Common myeloid progenitor, CD34-positive (primary cell): Measurements from ENCODE around the gene CLN5.
A peak's percentile ranks its signal among the peaks of the same experiment; 100 is the strongest.
"Not testable (repeated sequence)": the region's sequence is repeated elsewhere in the genome, so short reads cannot be mapped to it uniquely, and the experiment has no call there.

Source experiments
- CTCF ChIA-PET: fragments of 350-600 bp; sonication (Branson Sonifier 250); formaldehyde crosslinking; loops from one replicate; lab custom pipeline; 2021; ENCODE audit warnings: antibody characterized with exemption; lab: Charles Lee
- POLR2A ChIA-PET: fragments of 350-600 bp; sonication (Branson Sonifier 250); formaldehyde crosslinking; loops from one replicate; lab custom pipeline; 2021; ENCODE audit warnings: antibody characterized with exemption; lab: Charles Lee
- DNase-seq, 3 donors: peaks; one replicate each; pipeline versions ENCODE4 v3.0.0 to v3.0.0-alpha.2; 2013
- H3K27ac ChIP-seq, 2 experiments: 1 replicate in 1 of 2; 2 replicates in 1 of 2; pipeline ENCODE4 v1.7.0; 2013; ENCODE audit warnings: inconsistent platforms in 2 of 2, low read length in 2 of 2, mild to moderate bottlenecking in 2 of 2, low read depth in 1 of 2, moderate library complexity in 1 of 2; ENCODE audit not compliant: severe bottlenecking in 2 of 2, insufficient read depth in 1 of 2, poor library complexity in 1 of 2
- H3K27me3 ChIP-seq, 5 experiments: replicated peaks in 2 of 5; 1 replicate in 3 of 5; 2 replicates in 2 of 5; pipeline versions ENCODE4 v1.6.1 to v1.7.0; 2013; ENCODE audit warnings: low read length in 4 of 5, mild to moderate bottlenecking in 2 of 5, moderate library complexity in 2 of 5, inconsistent platforms in 1 of 5; ENCODE audit not compliant: insufficient read depth in 5 of 5, control insufficient read depth in 4 of 5
- H3K36me3 ChIP-seq, 4 experiments: 1 replicate in 2 of 4; 2 replicates in 2 of 4; pipeline versions ENCODE4 v1.6.1 to v1.7.0; 2013; ENCODE audit warnings: low read length in 3 of 4, control low read depth in 1 of 4, mild to moderate bottlenecking in 1 of 4; ENCODE audit not compliant: control insufficient read depth in 4 of 4, insufficient read depth in 4 of 4
- H3K4me1 ChIP-seq, 4 experiments: 1 replicate in 3 of 4; 2 replicates in 1 of 4; pipeline versions ENCODE4 v1.6.1 to v1.7.1; 2013; ENCODE audit warnings: low read length in 3 of 4, mild to moderate bottlenecking in 3 of 4, control low read depth in 1 of 4, inconsistent platforms in 1 of 4, moderate library complexity in 1 of 4; ENCODE audit not compliant: control insufficient read depth in 4 of 4, insufficient read depth in 4 of 4; ENCODE audit errors: control extremely low read depth in 1 of 4
- H3K4me3 ChIP-seq, 7 experiments: 1 replicate in 4 of 7; 2 replicates in 3 of 7; pipeline versions ENCODE4 v1.5.1 to v1.7.0; 2013; ENCODE audit warnings: mild to moderate bottlenecking in 7 of 7, low read length in 6 of 7, moderate library complexity in 6 of 7, inconsistent platforms in 2 of 7, low read depth in 2 of 7, control low read depth in 1 of 7; ENCODE audit not compliant: insufficient read depth in 4 of 7, control insufficient read depth in 1 of 7; ENCODE audit errors: extremely low read depth in 1 of 7
- H3K9me3 ChIP-seq, 5 experiments: 1 replicate in 4 of 5; 2 replicates in 1 of 5; pipeline versions ENCODE4 v1.6.1 to v1.7.1; 2013; ENCODE audit warnings: low read length in 4 of 5, mild to moderate bottlenecking in 2 of 5, inconsistent platforms in 1 of 5, low read depth in 1 of 5, moderate library complexity in 1 of 5; ENCODE audit not compliant: control insufficient read depth in 4 of 5, insufficient read depth in 2 of 5; ENCODE audit errors: control extremely low read depth in 1 of 5
- WGBS: methylation state at CpG from one replicate; pipeline ENCODE4 v1.1.5; 2013; ENCODE audit not compliant: insufficient coverage; 5-methylcytosine and 5-hydroxymethylcytosine counted together

CLN5 gene

GRCh38 chr13:77001540-77001939 is 9.7 kb downstream of the CLN5 start:
- Histone ChIP-seq H3K27me3 (no peaks in the 10 kb centered on the region), H3K36me3 (peaks cover 8 to 44% (median 36%) of the 10 kb centered on the region in 4 experiments), H3K9me3 (no peaks in the 10 kb centered on the region), H3K27ac (no peak overlapping the region), H3K4me1 (peaks cover 3 to 26% (median 7%) of the 10 kb centered on the region in 4 experiments), H3K4me3 (no peak overlapping the region)
- ChIA-PET POLR2A (interaction anchor here (0.9 kb wide), 1 partner anchor 10 kb away, joined by 3 read pairs; the partner anchor contains the start of gene CLN5), CTCF (interaction anchor here (0.8 to 3.0 kb wide), 9 partner anchors 9 to 332 kb away, joined by 3 to 20 read pairs (median 7); partner anchors contain the start of gene CLN5)
- DNase-seq, result no peak
- WGBS, result 89% methylated on average over 3 of the region's 4 CpGs

DNA sequence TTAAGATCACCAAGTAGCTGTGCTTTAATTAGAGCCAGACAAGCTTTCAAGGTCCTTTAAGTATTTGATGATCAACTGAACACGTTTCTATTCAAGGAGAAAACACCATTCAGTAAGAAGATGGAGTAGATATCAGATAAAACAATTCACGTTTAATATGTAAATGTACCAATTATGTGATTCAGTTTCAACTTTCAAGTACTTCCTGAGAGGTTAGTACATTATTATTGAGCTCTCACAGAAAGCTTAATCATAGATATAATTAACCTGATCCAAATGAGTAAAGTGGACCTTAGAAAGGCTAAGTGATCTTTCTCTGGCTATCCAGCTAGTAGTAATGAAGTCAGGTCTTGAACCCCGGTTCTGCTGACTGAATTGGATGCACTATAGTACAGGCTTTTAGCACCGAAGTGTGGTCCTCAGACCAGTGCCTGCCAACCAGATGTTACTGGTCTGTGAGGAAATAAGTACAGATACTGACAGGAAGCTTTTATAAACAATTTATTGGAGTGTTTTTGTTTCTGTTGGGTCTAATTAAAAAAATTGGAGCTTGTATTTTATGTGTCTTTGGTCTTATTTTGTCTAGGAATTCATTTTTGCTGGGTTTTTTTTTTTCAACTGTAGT is 10.2 kb downstream of the CLN5 start:
- Histone ChIP-seq H3K36me3 (peaks cover 5 to 49% (median 36%) of the 10 kb centered on the region in 4 experiments), H3K27me3 (no peaks in the 10 kb centered on the region), H3K4me1 (peaks cover 3 to 26% (median 7%) of the 10 kb centered on the region in 4 experiments), H3K9me3 (no peaks in the 10 kb centered on the region), H3K27ac (no peak overlapping the region), H3K4me3 (no peak overlapping the region)
- CTCF ChIA-PET, result interaction anchor here (0.8 to 3.0 kb wide), 9 partner anchors 9 to 333 kb away, joined by 3 to 20 read pairs (median 7); partner anchors contain the start of gene CLN5
- WGBS, result 100% methylated on average over 2 of the region's 4 CpGs
- no peak for DNase-seq
- POLR2A ChIA-PET, result interaction anchor here (0.9 kb wide), 1 partner anchor 10 kb away, joined by 3 read pairs; the partner anchor contains the start of gene CLN5

DNA sequence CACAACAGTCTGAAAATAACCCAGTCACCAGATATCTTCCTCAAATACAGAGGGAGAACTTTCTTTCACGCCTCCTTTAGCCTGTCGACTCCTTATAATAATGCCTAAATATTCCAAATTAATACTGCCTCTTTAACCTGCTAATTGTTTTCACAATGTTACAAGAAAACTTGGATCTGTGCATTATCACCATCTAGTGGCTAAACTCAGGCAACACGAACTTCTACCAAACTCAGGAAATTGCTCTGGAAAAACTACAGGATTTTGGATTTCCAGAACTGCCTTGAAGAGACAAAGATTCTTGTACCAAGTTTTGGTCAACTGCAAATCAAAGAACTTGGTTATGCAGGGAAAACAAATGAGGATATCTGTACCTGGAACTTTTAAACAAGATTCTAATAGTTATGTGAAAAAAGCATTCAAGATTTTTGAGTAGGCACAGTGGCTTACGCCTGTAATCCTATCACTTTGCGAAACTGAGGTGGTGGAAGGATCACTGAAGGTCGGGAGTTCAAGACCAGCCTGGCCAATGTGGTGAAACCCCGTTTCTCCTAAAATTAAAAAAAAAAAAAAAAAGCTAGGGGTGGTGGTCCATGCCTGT is 10.8 kb downstream of the CLN5 start:
- Histone ChIP-seq H3K9me3 (no peaks in the 10 kb centered on the region), H3K27ac (no peak overlapping the region), H3K4me3 (no peak overlapping the region), H3K36me3 (peaks cover 11 to 51% (median 39%) of the 10 kb centered on the region in 4 experiments), H3K27me3 (no peaks in the 10 kb centered on the region), H3K4me1 (peaks cover 3 to 26% (median 7%) of the 10 kb centered on the region in 4 experiments)
- peak in 2 of 3 donors; percentile 45 to 48 for DNase-seq
- ChIA-PET POLR2A (interaction anchor here (0.9 kb wide), 1 partner anchor 11 kb away, joined by 3 read pairs; the partner anchor contains the start of gene CLN5), CTCF (interaction anchor here (0.6 to 3.0 kb wide), 13 partner anchors 9 to 333 kb away, joined by 3 to 20 read pairs (median 5); partner anchors contain the start of gene CLN5)
- 78% methylated on average over 4 of the region's 7 CpGs for WGBS

- DNase-seq, H3K27me3 ChIP-seq, H3K4me1 ChIP-seq, H3K27ac ChIP-seq, H3K4me3 ChIP-seq, POLR2A ChIA-PET, H3K9me3 ChIP-seq: not testable (repeated sequence)
- H3K36me3 ChIP-seq, result peaks cover 20 to 67% (median 37%) of the 10 kb centered on the region in 4 experiments
- CTCF ChIA-PET, result interaction anchor here (1.0 to 1.2 kb wide), 4 partner anchors 8 to 30 kb away, joined by 3 to 4 read pairs (median 4); no protein-coding TSS in a partner anchor
- 98% methylated on average over 4 of the region's 4 CpGs for WGBS
These were observed 16.5 kb downstream of the CLN5 start for GRCh38 chr13:77008337-77008736.

DNA sequence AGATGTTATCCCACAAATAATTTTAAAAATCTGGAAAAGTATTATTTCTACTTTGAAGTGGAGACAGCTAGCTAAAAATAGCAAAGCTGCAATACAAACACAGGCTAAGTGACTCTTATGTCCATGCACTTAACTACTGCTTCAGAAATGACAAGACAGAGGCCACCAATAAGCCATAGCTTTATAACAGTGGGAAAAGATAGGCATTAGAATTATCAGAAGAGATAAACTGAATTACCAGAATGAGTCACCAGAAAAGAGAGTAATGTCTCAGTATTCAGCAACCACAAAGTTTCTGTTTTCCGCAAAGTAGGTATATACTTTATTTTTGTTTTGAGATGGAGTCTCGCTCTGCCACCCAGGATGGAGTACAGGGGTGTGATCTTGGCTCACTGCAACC is 17.1 kb downstream of the CLN5 start:
- no peaks in the 10 kb centered on the region for H3K27me3 ChIP-seq
- 100% methylated on average over 1 of the region's 2 CpGs for WGBS
- H3K36me3 ChIP-seq, result peaks cover 21 to 74% (median 38%) of the 10 kb centered on the region in 4 experiments
- no peak overlapping the region for H3K27ac ChIP-seq
- DNase-seq, result no peak
- no peak overlapping the region for H3K4me3 ChIP-seq
- CTCF ChIA-PET, result interaction anchor here (1.0 to 1.2 kb wide), 3 partner anchors 9 to 30 kb away, joined by 3 to 4 read pairs (median 3); no protein-coding TSS in a partner anchor
- POLR2A ChIA-PET, result no interaction called here
- H3K9me3 ChIP-seq, result no peaks in the 10 kb centered on the region
- peaks cover 0 to under 1% (median 0%) of the 10 kb centered on the region in 4 experiments for H3K4me1 ChIP-seq

GRCh38 chr13:77009719-77010118 is 17.8 kb downstream of the CLN5 start:
- H3K27me3 ChIP-seq, POLR2A ChIA-PET, H3K4me3 ChIP-seq, H3K27ac ChIP-seq, H3K9me3 ChIP-seq, H3K4me1 ChIP-seq, DNase-seq, CTCF ChIA-PET: not testable (repeated sequence)
- WGBS, result 100% methylated on average over 2 of the region's 5 CpGs
- H3K36me3 ChIP-seq, result peaks cover 20 to 79% (median 41%) of the 10 kb centered on the region in 4 experiments
